ENCODE results near the gene KY.

The KY gene

GRCh38 chr3:134642445-134643149 lies 8.2 kb downstream of the KY start:
- DNase-seq, result no peak

- DNase-seq, result no peak
Measured at GRCh38 chr3:134641671-134642300, 9.0 kb downstream of the KY start.

GRCh38 chr3:134640872-134641470 lies 9.9 kb downstream of the KY start:
- DNase-seq, result peak; percentile 19

- DNase-seq, result no peak
Measured at GRCh38 chr3:134640378-134640777, 10.4 kb downstream of the KY start.

GRCh38 chr3:134638385-134639030 lies 12.3 kb downstream of the KY start:
- no peak for DNase-seq

DNA sequence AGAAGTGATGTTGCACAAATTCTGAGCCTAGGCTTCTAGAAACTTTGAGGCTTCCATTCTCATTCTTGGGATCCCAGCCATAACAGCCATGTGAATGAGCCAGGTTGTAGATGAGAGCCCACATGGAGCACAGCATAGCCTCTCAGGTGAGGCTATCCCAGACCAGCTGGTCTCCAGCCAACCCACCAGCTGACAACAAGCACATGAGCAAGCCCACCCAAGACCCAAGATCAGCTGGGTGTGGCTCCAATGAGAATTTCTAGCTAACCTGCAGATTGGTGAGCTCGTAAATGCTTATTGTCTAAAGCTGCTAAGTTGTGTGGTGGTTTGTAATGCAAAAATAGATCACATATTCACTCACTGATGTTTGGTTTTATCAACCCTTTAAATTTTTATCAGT lies 14.4 kb downstream of the KY start:
- DNase-seq, result no peak

DNA sequence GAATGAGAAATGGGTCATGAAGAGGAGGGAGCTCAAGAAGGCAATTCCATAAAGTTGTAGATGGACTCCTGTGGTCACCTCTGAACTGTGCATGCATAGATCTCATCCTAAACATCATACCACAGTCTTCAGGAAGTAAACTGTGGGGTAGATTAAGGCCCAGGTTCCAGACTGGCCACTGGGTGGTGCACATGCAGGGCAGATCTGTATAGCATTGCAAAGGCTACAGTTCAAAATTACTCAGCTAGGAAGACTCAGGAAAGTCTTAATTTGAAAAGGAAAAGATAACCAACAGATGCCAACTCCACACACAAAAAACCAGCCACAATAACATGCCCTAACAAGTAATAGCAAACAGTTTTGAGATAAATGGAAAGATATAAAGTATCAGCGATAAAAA lies 20.3 kb downstream of the KY start:
- no peak for DNase-seq

DNA sequence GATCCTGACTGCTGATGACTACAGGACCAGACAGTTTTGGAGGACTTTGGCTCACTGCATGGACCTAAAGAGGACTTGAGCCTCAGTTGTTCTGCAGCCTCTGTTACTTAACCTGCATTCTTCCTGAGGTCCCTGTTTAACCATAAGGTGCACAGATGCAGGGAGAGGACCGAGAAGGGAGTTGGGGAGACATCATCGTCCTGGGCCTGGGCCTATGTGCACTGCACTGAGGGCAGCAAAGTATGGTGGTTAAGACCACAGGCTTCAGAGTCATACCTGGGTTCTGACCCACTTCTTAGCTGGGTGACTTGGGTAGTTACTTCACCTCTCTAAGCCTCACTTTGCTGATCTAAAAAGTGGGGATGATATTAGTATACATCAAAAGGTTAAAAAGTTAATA lies 21.9 kb downstream of the KY start:
- DNase-seq, result no peak

- no peak for DNase-seq
Measured at GRCh38 chr3:134627831-134628230, 23.0 kb downstream of the KY start.

- no peak for DNase-seq
Measured at GRCh38 chr3:134625885-134626741, 24.7 kb downstream of the KY start.

- no peak for DNase-seq
Measured at GRCh38 chr3:134625462-134625861, 25.4 kb downstream of the KY start.

DNA sequence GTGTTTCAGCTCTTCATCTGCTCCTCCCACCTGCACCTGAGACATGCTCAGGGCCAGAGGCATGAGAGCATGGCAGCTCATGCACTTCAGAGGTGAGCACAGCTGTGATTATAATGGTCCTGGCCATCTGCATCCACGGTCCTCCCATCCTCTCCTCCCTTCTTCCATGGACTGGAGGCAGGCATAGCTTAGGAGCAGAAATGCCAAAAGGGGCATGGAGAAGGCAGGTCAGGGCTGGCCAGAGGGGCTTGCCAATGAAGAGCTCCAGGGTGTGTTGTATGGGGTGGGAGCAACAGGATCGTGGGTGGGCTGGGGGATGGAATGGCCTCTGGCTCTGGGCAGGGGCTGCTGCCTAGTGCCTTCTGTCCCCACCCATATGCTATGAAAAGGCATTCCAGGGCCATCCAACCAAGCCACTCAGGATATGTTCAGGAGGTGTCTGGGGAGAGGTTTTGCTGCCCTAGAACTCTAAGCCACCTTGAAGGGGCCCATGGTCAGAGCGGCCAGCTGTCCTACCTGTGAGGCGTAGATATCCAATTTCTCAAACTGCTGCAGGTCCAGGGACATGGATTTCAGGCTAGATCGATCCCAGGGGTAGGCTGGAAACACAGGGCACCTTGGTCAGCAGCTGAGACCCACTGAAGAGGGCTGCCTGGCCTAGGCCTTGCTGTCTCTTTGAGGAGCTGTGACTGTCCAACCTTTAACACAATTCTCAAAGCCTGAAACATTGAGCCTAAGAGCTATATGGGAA lies 26.1 kb downstream of the KY start:
- no peak for DNase-seq

GRCh38 chr3:134623615-134624245 lies 27.1 kb downstream of the KY start:
- no peak for DNase-seq

- DNase-seq, result no peak
Measured at GRCh38 chr3:134622806-134623365, 27.9 kb downstream of the KY start.

- no peak for DNase-seq
Measured at GRCh38 chr3:134621854-134622253, 29.0 kb downstream of the KY start.

GRCh38 chr3:134620476-134621115 lies 30.2 kb downstream of the KY start:
- no peak for DNase-seq

DNA sequence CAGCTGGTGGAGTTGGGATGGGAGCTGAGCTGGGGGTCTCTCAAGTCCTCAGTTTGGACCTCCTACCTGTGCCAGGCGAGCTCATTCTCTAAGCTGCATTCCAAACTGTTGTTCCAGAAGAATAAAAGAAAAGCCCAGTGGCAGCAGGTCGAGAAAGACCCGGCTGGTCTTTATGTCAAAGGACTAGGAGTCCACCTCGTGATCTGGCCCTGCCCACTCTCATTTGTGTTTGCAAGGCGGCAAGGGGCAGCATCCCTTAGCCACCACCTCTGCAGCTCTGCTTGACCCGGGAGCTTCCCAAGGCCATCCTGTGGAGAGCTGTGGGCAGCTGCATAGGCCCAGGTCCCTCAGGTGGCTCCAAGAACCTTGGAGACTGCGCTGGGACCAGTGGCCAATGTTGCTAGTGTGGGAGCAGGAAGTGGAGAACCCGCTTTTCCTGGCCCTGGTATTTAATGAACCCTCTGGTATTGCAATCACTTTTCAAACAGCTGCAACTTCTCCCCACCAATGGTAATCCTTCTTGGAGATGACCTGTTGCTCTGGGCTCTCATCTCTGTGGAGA lies 30.9 kb downstream of the KY start:
- no peak for DNase-seq

GRCh38 chr3:134619301-134619615 lies 31.6 kb downstream of the KY start:
- DNase-seq, result no peak

- no peak for DNase-seq
Measured at GRCh38 chr3:134618478-134619300, 32.1 kb downstream of the KY start.

Measured in activated CD4-positive, alpha-beta T cell treated with anti-CD3 and anti-CD28 coated beads, Interleukin-2, Interleukin-6, amounts not matched to agents 100 ng/mL and 50 ng/mL, durations not matched to agents 16 hours and 8 hours (primary cell).